ENCODE data around the gene MMEL1.
"Not testable (repeated sequence)": the region's sequence is repeated elsewhere in the genome, so short reads cannot be mapped to it uniquely, and the experiment has no call there.

Gene MMEL1

GRCh38 chr1:2557482-2558400 lies 75.1 kb downstream of the MMEL1 start:
- no peak for DNase-seq (ENCODE audit: low read depth)

- no peak for DNase-seq (ENCODE audit: low read depth)
Measured at GRCh38 chr1:2556678-2557481, 75.9 kb downstream of the MMEL1 start.

- DNase-seq (ENCODE audit: low read depth) = no peak
Measured at GRCh38 chr1:2556277-2556677, 76.5 kb downstream of the MMEL1 start, which contains the start of gene TNFRSF14. TSS of gene TNFRSF14 (plus strand) at chr1:2556371. CDS start at chr1:2556665, 294 bp downstream.

GRCh38 chr1:2555634-2556276 lies 77.1 kb downstream of the MMEL1 start:
- no peak for DNase-seq (ENCODE audit: low read depth)

GRCh38 chr1:2554621-2555387 lies 78.0 kb downstream of the MMEL1 start:
- no peak for DNase-seq (ENCODE audit: low read depth)

- DNase-seq (ENCODE audit: low read depth) = no peak
Measured at GRCh38 chr1:2553871-2554620, 78.8 kb downstream of the MMEL1 start.

GRCh38 chr1:2553076-2553475 lies 79.7 kb downstream of the MMEL1 start:
- DNase-seq (ENCODE audit: low read depth) = not testable (repeated sequence)

GRCh38 chr1:2552189-2552588 lies 80.6 kb downstream of the MMEL1 start:
- no peak for DNase-seq (ENCODE audit: low read depth)

- DNase-seq (ENCODE audit: low read depth) = not testable (repeated sequence)
Measured at GRCh38 chr1:2551544-2551943, 81.3 kb downstream of the MMEL1 start.

- not testable (repeated sequence) for DNase-seq (ENCODE audit: low read depth)
Measured at GRCh38 chr1:2550309-2550861, 82.4 kb downstream of the MMEL1 start.

GRCh38 chr1:2549367-2550029 lies 83.3 kb downstream of the MMEL1 start:
- DNase-seq (ENCODE audit: low read depth) = not testable (repeated sequence)

GRCh38 chr1:2548068-2548589 lies 84.7 kb downstream of the MMEL1 start:
- DNase-seq (ENCODE audit: low read depth) = no peak

- DNase-seq (ENCODE audit: low read depth) = no peak
Measured at GRCh38 chr1:2547210-2548067, 85.4 kb downstream of the MMEL1 start.

GRCh38 chr1:2546515-2547209 lies 86.2 kb downstream of the MMEL1 start:
- no peak for DNase-seq (ENCODE audit: low read depth)

- DNase-seq (ENCODE audit: low read depth) = no peak
Measured at GRCh38 chr1:2545754-2546514, 86.9 kb downstream of the MMEL1 start.

- no peak for DNase-seq (ENCODE audit: low read depth)
Measured at GRCh38 chr1:2544875-2545640, 87.8 kb downstream of the MMEL1 start.
